Measurements from ENCODE around the gene SEC61A2. TPM values are rescaled to one million over a fixed set of nuclear protein-coding genes. Genes with fewer than 3 reads are reported as not detected.

The SEC61A2 gene
- total RNA-seq, 3 donors from 2014 or later (not counting 1 experiment from before 2014, with no cell fraction given): 16.6 to 22.2 (median 17.4) TPM

GRCh38 chr10:12198156-12198555 is 68.7 kb downstream of the SEC61A2 start:
- Mint-ChIP-seq H3K9me3 (no peaks in the 10 kb centered on the region), H3K27ac (peak overlapping the region in 1 of 2 donors; percentile 39), H3K27me3 (ENCODE audit: low read depth in 2 of 2) (no peaks in the 10 kb centered on the region), H3K4me3 (peak overlapping the region; percentile 57), H3K4me1 (peaks cover 51 to 60% of the 10 kb centered on the region in 2 donors), H3K36me3 (no peaks in the 10 kb centered on the region)
- H3K4me1 ChIP-seq (ENCODE audit: control insufficient read depth, insufficient read depth, low read length): peaks cover 36% of the 10 kb centered on the region
- no peak overlapping the region for H3K27ac ChIP-seq (ENCODE audit: low read length)
- TF ChIP-seq, protein P1, sequence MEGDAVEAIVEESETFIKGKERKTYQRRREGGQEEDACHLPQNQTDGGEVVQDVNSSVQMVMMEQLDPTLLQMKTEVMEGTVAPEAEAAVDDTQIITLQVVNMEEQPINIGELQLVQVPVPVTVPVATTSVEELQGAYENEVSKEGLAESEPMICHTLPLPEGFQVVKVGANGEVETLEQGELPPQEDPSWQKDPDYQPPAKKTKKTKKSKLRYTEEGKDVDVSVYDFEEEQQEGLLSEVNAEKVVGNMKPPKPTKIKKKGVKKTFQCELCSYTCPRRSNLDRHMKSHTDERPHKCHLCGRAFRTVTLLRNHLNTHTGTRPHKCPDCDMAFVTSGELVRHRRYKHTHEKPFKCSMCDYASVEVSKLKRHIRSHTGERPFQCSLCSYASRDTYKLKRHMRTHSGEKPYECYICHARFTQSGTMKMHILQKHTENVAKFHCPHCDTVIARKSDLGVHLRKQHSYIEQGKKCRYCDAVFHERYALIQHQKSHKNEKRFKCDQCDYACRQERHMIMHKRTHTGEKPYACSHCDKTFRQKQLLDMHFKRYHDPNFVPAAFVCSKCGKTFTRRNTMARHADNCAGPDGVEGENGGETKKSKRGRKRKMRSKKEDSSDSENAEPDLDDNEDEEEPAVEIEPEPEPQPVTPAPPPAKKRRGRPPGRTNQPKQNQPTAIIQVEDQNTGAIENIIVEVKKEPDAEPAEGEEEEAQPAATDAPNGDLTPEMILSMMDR (IDR thresholded peaks at IDR 0.05): no peak
- no peaks in the 10 kb centered on the region for H3K27me3 ChIP-seq (ENCODE audit: control insufficient read depth, insufficient read depth, low read length)
- H3K4me3 ChIP-seq (ENCODE audit: low read length): no peak overlapping the region
- peaks cover 21% of the 10 kb centered on the region for H3K36me3 ChIP-seq (ENCODE audit: control insufficient read depth, insufficient read depth, low read length)
- no peaks in the 10 kb centered on the region for H3K9me3 ChIP-seq (ENCODE audit: control insufficient read depth, insufficient read depth, low read length)
- intact Hi-C loops (cut with micrococcal nuclease): loop anchor here (5.0 to 10.0 kb wide), 2 partner anchors 66 to 907 kb away; partner anchors contain the start of gene OPTN
- DNase-seq (no peak), ATAC-seq (no peak)
- WGBS (ENCODE audit: insufficient coverage): 100% methylated on average over 1 of the region's 2 CpGs

DNA sequence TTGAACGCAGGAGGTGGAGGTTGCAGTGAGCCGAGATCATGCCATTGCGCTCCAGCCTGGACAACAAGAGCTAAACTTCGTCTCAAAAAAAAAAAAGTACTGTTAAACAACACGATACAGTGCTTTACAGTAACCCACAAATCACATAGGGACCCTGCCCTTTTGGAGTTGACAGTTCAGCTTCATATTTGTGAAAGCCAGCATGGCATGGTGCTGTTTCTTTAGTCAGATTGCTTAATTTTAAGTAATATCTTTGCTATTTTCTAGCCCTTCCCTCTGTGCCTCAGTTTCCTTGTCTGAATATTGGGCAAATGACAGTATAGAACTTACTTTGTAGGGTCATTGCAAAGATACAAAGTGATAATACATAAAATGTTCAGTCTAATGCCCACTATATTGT is 71.4 kb downstream of the SEC61A2 start:
- no peak overlapping the region for H3K27ac ChIP-seq (ENCODE audit: low read length)
- Mint-ChIP-seq H3K27ac (peak overlapping the region; percentile 6 to 9), H3K36me3 (no peaks in the 10 kb centered on the region), H3K4me3 (peak overlapping the region; percentile 9), H3K4me1 (peaks cover 38 to 47% of the 10 kb centered on the region in 2 donors), H3K27me3 (ENCODE audit: low read depth in 2 of 2) (no peaks in the 10 kb centered on the region), H3K9me3 (no peaks in the 10 kb centered on the region)
- WGBS (ENCODE audit: insufficient coverage): 97% methylated on average over 5 of the region's 5 CpGs
- intact Hi-C loops (cut with micrococcal nuclease): no loop called here
- H3K4me1 ChIP-seq (ENCODE audit: control insufficient read depth, insufficient read depth, low read length): peaks cover 22% of the 10 kb centered on the region
- no peak for ATAC-seq
- H3K36me3 ChIP-seq (ENCODE audit: control insufficient read depth, insufficient read depth, low read length): peaks cover 28% of the 10 kb centered on the region
- no peak overlapping the region for H3K4me3 ChIP-seq (ENCODE audit: low read length)
- no peaks in the 10 kb centered on the region for H3K9me3 ChIP-seq (ENCODE audit: control insufficient read depth, insufficient read depth, low read length)
- DNase-seq: no peak
- no peaks in the 10 kb centered on the region for H3K27me3 ChIP-seq (ENCODE audit: control insufficient read depth, insufficient read depth, low read length)
- TF ChIP-seq, protein P1 (IDR thresholded peaks at IDR 0.05): no peak

DNA sequence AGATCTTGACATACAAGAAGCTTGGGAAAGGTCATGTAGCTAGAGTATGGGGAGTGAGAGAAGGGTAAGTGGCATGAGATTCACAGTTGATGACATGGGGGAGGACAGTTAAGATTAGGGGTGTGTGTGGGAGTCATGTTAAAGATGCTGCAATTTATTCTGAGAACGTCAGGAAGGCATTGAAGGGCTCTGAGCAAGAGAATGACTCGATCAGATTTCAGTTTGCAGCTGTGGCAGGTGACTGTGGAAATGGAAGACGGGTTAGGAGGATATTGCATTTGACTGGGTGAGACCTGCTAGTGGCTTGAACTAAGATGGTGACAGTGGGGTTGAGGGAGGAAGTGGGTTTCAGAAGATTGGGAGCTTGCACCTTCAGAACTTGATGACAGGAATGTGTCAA is 72.1 kb downstream of the SEC61A2 start:
- Mint-ChIP-seq H3K4me1 (peaks cover 31 to 40% of the 10 kb centered on the region in 2 donors), H3K27ac (peak overlapping the region; percentile 6 to 9), H3K27me3 (ENCODE audit: low read depth in 2 of 2) (no peaks in the 10 kb centered on the region), H3K4me3 (peak overlapping the region; percentile 9), H3K9me3 (no peaks in the 10 kb centered on the region), H3K36me3 (no peaks in the 10 kb centered on the region)
- intact Hi-C loops (cut with micrococcal nuclease): no loop called here
- H3K36me3 ChIP-seq (ENCODE audit: control insufficient read depth, insufficient read depth, low read length): peaks cover 28% of the 10 kb centered on the region
- DNase-seq (no peak), ATAC-seq (no peak)
- H3K27ac ChIP-seq (ENCODE audit: low read length): no peak overlapping the region
- WGBS (ENCODE audit: insufficient coverage): 61% methylated on average over 3 of the region's 3 CpGs
- H3K4me1 ChIP-seq (ENCODE audit: control insufficient read depth, insufficient read depth, low read length): peaks cover 22% of the 10 kb centered on the region
- no peaks in the 10 kb centered on the region for H3K27me3 ChIP-seq (ENCODE audit: control insufficient read depth, insufficient read depth, low read length)
- H3K4me3 ChIP-seq (ENCODE audit: low read length): no peak overlapping the region
- TF ChIP-seq, protein P1 (IDR thresholded peaks at IDR 0.05): no peak
- no peaks in the 10 kb centered on the region for H3K9me3 ChIP-seq (ENCODE audit: control insufficient read depth, insufficient read depth, low read length)

DNA sequence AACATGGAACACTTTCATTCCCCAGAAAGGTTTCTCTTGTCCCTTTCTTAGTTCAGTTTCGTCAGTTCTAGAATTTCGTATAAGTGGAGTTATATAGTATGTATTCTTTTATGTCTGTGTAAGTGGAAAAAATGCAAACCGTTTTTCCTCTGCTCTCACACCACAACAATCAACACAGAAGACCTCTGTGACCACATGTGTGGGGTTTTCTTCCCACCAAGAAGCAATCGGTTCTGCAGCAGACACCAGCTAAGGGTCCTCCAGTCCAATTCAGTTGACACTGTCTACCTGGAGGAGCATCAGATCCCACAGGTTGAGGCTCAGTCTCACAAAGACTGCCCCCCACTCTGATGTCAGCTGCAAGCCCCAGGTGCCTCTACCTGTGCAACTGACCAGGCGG is 72.7 kb downstream of the SEC61A2 start:
- TF ChIP-seq, protein P1 (IDR thresholded peaks at IDR 0.05): no peak
- Mint-ChIP-seq H3K9me3 (no peaks in the 10 kb centered on the region), H3K27ac (no peak overlapping the region), H3K27me3 (ENCODE audit: low read depth in 2 of 2) (no peaks in the 10 kb centered on the region), H3K36me3 (no peaks in the 10 kb centered on the region), H3K4me1 (peaks cover 27 to 41% of the 10 kb centered on the region in 2 donors), H3K4me3 (no peak overlapping the region)
- H3K4me1 ChIP-seq (ENCODE audit: control insufficient read depth, insufficient read depth, low read length): peaks cover 21% of the 10 kb centered on the region
- H3K36me3 ChIP-seq (ENCODE audit: control insufficient read depth, insufficient read depth, low read length): peaks cover 30% of the 10 kb centered on the region
- no peak overlapping the region for H3K4me3 ChIP-seq (ENCODE audit: low read length)
- H3K27me3 ChIP-seq (ENCODE audit: control insufficient read depth, insufficient read depth, low read length): no peaks in the 10 kb centered on the region
- no peaks in the 10 kb centered on the region for H3K9me3 ChIP-seq (ENCODE audit: control insufficient read depth, insufficient read depth, low read length)
- ATAC-seq (no peak), DNase-seq (no peak)
- no peak overlapping the region for H3K27ac ChIP-seq (ENCODE audit: low read length)
- 39% methylated on average over 2 of the region's 5 CpGs for WGBS (ENCODE audit: insufficient coverage)
- intact Hi-C loops (cut with micrococcal nuclease): no loop called here

Data from natural killer cell (primary cell).